GM06990 (cell line): ENCODE results near the gene SIPA1L3.

Experiments
- DNase-seq: peaks from one replicate; pipeline ENCODE4 v3.0.0-alpha.2; 2011; ENCODE audit not compliant: insufficient read length; ENCODE audit errors: extremely low read depth
- H3K27me3 ChIP-seq: replicated peaks from 2 replicates; pipeline ENCODE4 v1.6.0; 2011; ENCODE audit warnings: low read length; ENCODE audit not compliant: control insufficient read depth, insufficient read depth
- H3K36me3 ChIP-seq: 2 replicates; pipeline ENCODE4 v1.5.1; 2011; ENCODE audit warnings: low read length; ENCODE audit not compliant: control insufficient read depth, insufficient read depth
- H3K4me3 ChIP-seq: replicated peaks from 2 replicates; pipeline ENCODE4 v1.5.1; 2011; ENCODE audit warnings: low read depth, mild to moderate bottlenecking, control low read depth, low read length
- CTCF ChIP-seq: IDR thresholded peaks from 2 replicates; pipeline ENCODE4 v1.5.1; 2011; ENCODE audit warnings: low read length, control low read depth, mild to moderate bottlenecking, inconsistent platforms; ENCODE audit not compliant: insufficient read depth, poor library complexity, severe bottlenecking

Gene SIPA1L3

GRCh38 chr19:38175422-38175821 is 268.4 kb downstream of the SIPA1L3 start:
- Histone ChIP-seq H3K27me3 (no peaks in the 10 kb centered on the region), H3K36me3 (peaks cover 5% of the 10 kb centered on the region), H3K4me3 (no peak overlapping the region)
- TF ChIP-seq CTCF: no peak
- no peak for DNase-seq

GRCh38 chr19:38180071-38180470 is 273.1 kb downstream of the SIPA1L3 start:
- DNase-seq: no peak
- H3K27me3 ChIP-seq: no peaks in the 10 kb centered on the region
- peaks cover 15% of the 10 kb centered on the region for H3K36me3 ChIP-seq
- TF ChIP-seq CTCF: no peak
- H3K4me3 ChIP-seq: no peak overlapping the region

- Histone ChIP-seq H3K4me3 (no peak overlapping the region), H3K36me3 (peaks cover 17% of the 10 kb centered on the region), H3K27me3 (no peaks in the 10 kb centered on the region)
- no peak for TF ChIP-seq CTCF
- no peak for DNase-seq
Observed at GRCh38 chr19:38182536-38183210, 275.7 kb downstream of the SIPA1L3 start.

- H3K36me3 ChIP-seq: peaks cover 17% of the 10 kb centered on the region
- no peak overlapping the region for H3K4me3 ChIP-seq
- no peak for DNase-seq
Observed at GRCh38 chr19:38183251-38183897, 276.4 kb downstream of the SIPA1L3 start.

GRCh38 chr19:38184815-38185214 is 277.8 kb downstream of the SIPA1L3 start:
- Histone ChIP-seq H3K36me3 (peaks cover 18% of the 10 kb centered on the region), H3K27me3 (no peaks in the 10 kb centered on the region), H3K4me3 (no peak overlapping the region)
- no peak for TF ChIP-seq CTCF
- DNase-seq: no peak

More at GRCh38 chr19:38183251-38183897, 276.4 kb downstream of the SIPA1L3 start:
- H3K27me3 ChIP-seq: no peaks in the 10 kb centered on the region
- TF ChIP-seq CTCF: no peak

- Histone ChIP-seq H3K4me3 (no peak overlapping the region), H3K27me3 (no peaks in the 10 kb centered on the region), H3K36me3 (peaks cover 18% of the 10 kb centered on the region)
- DNase-seq: no peak
- TF ChIP-seq CTCF: no peak
Observed at GRCh38 chr19:38185562-38185961, 278.6 kb downstream of the SIPA1L3 start.
